GM12892 (cell line): Measurements from ENCODE around the gene PTS.

Experiments
- DNase-seq: peaks from one replicate; pipeline ENCODE4 v3.0.0; 2011; ENCODE audit not compliant: insufficient read length
- FAIRE-seq: peaks from 2 replicates; lab custom pipeline; 2011; peaks lifted over from hg19 to GRCh38; lab: Jason Lieb, UNC
- POLR2A ChIP-seq: IDR thresholded peaks from 2 replicates; pipeline ENCODE4 v1.6.1; 2011; ENCODE audit warnings: low read depth, low read length, control low read depth
- POLR2AphosphoS5 ChIP-seq: IDR thresholded peaks from 2 replicates; pipeline ENCODE4 v1.6.1; 2011; ENCODE audit warnings: low read depth, low read length, control low read depth
- TAF1 ChIP-seq: IDR thresholded peaks from 2 replicates; pipeline ENCODE4 v1.6.1; 2011; ENCODE audit warnings: low read depth, mild to moderate bottlenecking, control low read depth, low read length, borderline replicate concordance

PTS gene

GRCh38 chr11:112270551-112271180 lies 44.4 kb downstream of the PTS start:
- FAIRE-seq, result no peak
- TF ChIP-seq TAF1 (no peak), POLR2AphosphoS5 (no peak), POLR2A (no peak)
- DNase-seq, result no peak

DNA sequence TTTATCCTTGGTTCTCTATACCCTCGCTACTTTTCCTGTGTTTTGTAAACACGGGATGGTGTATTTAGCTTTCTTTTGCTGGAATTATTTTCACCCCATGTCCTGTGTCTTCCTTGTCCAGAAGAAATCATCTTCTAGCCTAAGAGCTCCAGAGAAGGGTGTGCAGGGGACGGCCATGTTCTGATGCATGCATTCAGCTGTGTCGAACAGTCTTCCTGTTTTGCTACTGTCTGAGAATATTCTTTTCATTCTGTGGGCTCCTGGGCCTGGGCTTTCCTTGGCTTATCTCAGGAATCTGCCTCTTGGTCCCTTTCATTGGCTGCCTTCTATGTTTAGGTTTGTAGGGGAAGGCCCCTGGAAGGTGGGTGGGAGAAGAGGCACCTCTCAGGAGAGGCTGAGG lies 45.0 kb downstream of the PTS start:
- DNase-seq (no peak), FAIRE-seq (no peak)
- TF ChIP-seq POLR2AphosphoS5 (no peak), TAF1 (no peak), POLR2A (no peak)

- TF ChIP-seq POLR2A (no peak), POLR2AphosphoS5 (no peak), TAF1 (no peak)
- DNase-seq, result no peak
- no peak for FAIRE-seq
Measured at GRCh38 chr11:112273066-112273465, 46.8 kb downstream of the PTS start.

DNA sequence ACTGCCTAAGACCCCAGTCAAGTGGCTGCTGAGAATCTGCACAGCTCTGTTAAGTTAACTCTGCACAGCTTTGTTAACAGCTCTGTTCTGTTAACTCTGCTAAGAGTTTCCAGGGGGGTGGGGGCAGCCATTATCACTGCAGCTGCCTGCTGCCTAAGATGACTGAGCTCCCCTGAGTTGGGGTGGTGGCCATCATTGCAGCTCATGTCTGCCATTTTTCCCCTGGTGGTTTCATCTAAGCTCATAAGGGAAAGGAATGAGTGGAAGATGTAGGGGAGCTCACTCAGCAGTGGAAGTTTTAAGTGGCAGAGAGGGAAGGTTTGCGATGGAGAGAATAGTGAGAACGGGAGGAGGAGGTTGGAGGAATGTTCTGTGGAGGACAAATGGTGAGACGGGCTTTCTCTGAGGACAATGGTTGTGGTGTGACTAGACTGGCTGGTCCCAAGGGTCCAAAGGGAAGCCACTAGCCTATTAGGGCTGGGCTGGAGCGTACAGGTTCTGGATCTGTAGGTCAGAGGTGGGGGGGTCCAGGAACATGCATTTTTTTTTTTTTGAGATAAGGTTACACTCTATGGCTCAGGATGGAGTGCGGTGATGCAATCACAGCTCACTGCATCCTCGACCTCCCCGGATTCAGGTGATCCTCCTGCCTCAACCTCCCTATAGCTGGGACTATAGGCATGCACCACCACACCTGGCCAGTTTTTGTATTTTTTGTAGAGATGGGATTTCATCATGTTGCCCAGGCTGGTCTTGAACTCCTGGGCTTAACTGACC lies 48.0 kb downstream of the PTS start:
- DNase-seq (no peak), FAIRE-seq (no peak)

GRCh38 chr11:112277029-112277428 lies 50.8 kb downstream of the PTS start:
- FAIRE-seq (no peak), DNase-seq (no peak)
- TF ChIP-seq TAF1 (no peak), POLR2A (no peak), POLR2AphosphoS5 (no peak)

More for the DNA sequence above, 48.0 kb downstream of the PTS start:
- no peak for TF ChIP-seq POLR2A

DNA sequence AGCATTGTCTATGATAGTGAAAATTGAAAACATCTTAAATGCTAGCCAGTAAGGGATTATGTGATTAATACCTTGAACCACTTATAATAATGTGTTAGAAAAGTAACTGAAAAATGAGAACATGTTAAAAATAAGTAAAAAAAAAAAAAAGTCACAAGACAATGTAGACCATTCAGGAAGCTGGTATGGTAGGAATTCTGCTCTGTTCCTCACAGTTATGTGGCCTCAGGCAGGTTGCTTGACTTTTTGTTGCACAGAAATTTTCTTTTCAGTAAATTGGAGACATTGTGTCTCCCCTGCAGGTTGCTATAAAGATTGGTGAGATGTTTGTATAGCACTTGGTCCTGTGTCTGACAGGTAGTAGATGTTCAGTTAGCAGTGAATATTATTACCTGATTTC lies 51.7 kb downstream of the PTS start:
- DNase-seq, result no peak
- FAIRE-seq, result no peak
- no peak for TF ChIP-seq POLR2AphosphoS5
- no peak for TF ChIP-seq POLR2A
- no peak for TF ChIP-seq TAF1

DNA sequence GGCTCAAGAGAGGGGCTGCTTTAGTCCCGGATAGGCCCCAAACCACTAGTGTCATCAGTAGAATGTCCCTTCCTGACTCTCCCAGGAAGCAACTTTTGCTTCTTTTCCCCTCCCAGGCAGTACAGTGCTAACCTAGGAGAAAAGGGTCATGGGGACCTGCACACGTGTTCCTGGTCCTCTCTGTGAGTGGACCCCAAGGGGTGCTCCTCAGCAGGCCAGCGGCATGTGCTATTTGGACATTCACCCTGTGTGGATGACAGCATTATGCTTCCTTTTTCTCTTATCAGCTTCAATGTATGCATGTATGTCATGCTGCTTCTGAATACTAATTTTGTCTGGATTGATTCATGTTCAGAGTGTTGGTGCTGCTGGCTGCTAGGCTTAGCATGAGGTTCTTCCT lies 52.6 kb downstream of the PTS start:
- TF ChIP-seq POLR2A (no peak), TAF1 (no peak), POLR2AphosphoS5 (no peak)
- FAIRE-seq (peak; percentile 50), DNase-seq (no peak)

DNA sequence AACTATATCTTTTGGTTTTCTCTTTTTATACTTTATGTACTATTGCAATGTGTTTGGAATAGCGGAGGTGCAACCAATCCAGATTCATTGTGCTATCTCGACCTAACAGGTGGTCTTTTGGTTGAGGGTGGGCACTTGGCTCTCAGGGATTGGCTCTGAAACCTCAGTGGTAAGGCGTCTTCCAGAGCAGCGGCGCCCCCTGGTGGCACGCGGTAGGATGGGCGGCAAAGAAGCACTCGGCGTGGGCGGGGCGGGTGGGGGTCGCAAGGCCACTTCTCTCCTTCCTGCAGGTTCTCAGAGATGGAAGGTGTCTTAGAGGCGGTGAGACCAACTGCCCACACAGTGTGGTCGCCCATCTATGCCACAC lies 53.7 kb downstream of the PTS start:
- DNase-seq, result peak; percentile 46
- TF ChIP-seq TAF1 (no peak), POLR2A (no peak), POLR2AphosphoS5 (no peak)
- FAIRE-seq, result peak; percentile 97

DNA sequence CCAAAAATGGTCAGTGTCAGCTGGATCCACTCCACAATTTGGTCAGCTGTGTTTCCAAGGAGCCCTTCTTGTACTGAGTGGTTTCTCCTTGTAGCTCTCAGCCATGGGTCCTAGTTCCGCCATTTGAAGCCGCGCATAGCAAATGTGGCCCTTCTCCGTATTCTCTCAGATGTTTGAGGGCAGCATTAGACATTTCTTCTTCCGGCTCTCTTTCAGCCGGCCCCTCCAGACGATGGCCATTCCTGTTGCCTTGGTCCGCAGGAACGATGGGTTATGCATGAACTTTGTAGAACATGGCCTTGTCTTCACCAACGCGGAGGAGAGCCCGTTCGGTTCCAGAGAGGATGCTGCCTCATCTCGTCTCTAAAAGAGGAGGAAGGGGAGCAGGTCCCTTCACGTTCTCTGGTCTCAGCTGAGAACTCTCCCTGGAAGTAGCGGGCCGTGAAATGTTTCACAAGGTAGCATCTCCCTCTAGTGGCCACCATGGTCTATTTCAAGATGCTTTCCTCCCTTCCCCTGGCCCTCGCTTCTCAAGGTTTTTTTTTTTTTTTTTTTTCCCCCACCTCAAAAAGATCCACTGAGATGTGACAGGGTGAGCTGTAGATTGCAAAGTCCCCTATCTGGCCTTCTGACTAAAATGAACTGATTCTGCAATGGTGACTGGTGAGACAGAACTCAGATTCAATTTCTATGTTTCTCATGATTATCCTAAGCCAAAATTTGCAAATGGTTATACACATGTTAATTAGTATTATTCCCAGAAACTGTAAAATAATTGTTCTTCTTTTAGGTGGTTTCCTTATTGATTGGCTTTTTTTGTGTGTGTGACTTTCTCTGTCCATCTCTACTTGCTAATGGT lies 54.3 kb downstream of the PTS start:
- no peak for TF ChIP-seq POLR2AphosphoS5
- TF ChIP-seq TAF1, result no peak
- TF ChIP-seq POLR2A, result no peak
- FAIRE-seq (no peak), DNase-seq (peak; percentile 55)

DNA sequence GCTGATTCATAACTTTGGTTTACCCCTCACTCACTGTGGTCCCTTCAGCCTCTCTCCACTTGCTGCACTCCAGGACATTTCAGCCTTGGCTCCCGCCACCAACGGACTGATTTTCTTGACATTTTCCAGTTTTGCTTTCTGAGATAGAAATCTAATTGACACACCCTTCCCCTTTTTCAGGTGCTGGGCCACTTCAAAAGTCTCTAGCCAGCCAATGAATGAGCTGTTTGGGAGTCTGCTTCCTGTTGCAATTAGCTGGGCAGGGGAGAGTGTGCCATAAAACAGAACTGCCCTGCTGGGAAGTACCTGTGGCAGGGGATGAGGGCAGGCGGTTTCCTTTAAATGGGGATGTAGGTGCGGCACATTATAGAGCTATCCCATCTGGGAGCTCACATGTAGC lies 55.5 kb downstream of the PTS start:
- no peak for DNase-seq
- no peak for FAIRE-seq
- TF ChIP-seq POLR2AphosphoS5 (no peak), TAF1 (no peak), POLR2A (no peak)
